GM23338 (cell line): ENCODE results near the gene BIRC5. TPM values are rescaled to one million over a fixed set of nuclear protein-coding genes. Genes with fewer than 3 reads are reported as not detected.
A peak's percentile ranks its signal among the peaks of the same experiment; 100 is the strongest.

Experiments used
- ATAC-seq: fragments of 200-7000 bp; cut with Tn5 transposase; 3 replicates; pipeline ENCODE4 v1.9.1; 2020
- DNase-seq: peaks from one replicate; pipeline ENCODE4 v3.0.0-alpha.2; 2015; ENCODE audit warnings: low spot score
- H2AFZ ChIP-seq: fragments of 200-600 bp; sonication (generic); 2 replicates; pipeline ENCODE4 v1.8.0; 2016; ENCODE audit warnings: antibody characterized with exemption, mild to moderate bottlenecking, moderate library complexity
- H3F3A ChIP-seq: fragments of 200-600 bp; sonication (generic); replicated peaks from 2 replicates; pipeline ENCODE4 v1.8.0; 2017; ENCODE audit warnings: antibody characterized with exemption, mixed run types, low read depth
- H3K27ac ChIP-seq: fragments of 200-600 bp; sonication (generic); 2 replicates; pipeline ENCODE4 v1.6.1; 2016; ENCODE audit warnings: low read depth
- H3K27me3 ChIP-seq: fragments of 200-600 bp; sonication (generic); 2 replicates; pipeline ENCODE4 v1.8.0; 2016; ENCODE audit warnings: mild to moderate bottlenecking, mixed run types, moderate library complexity; ENCODE audit not compliant: insufficient read depth
- H3K36me3 ChIP-seq: fragments of 200-600 bp; sonication (generic); 2 replicates; pipeline ENCODE4 v1.8.0; 2016; ENCODE audit warnings: mild to moderate bottlenecking; ENCODE audit not compliant: insufficient read depth
- H3K4me1 ChIP-seq: fragments of 200-600 bp; sonication (generic); 2 replicates; pipeline ENCODE4 v1.8.0; 2016; ENCODE audit warnings: mild to moderate bottlenecking, moderate library complexity; ENCODE audit not compliant: insufficient read depth
- H3K4me2 ChIP-seq: fragments of 200-600 bp; sonication (generic); 2 replicates; pipeline ENCODE4 v1.7.1; 2017; ENCODE audit warnings: mixed run types
- H3K4me3 ChIP-seq: fragments of 200-600 bp; sonication (generic); 2 replicates; pipeline ENCODE4 v1.6.1; 2016; ENCODE audit warnings: mixed run types
- H3K79me2 ChIP-seq: fragments of 200-600 bp; sonication (generic); replicated peaks from 2 replicates; pipeline ENCODE4 v1.8.0; 2017; ENCODE audit warnings: mild to moderate bottlenecking; ENCODE audit not compliant: insufficient read depth
- H3K9me2 ChIP-seq: fragments of 200-600 bp; sonication (generic); 2 replicates; pipeline ENCODE4 v1.8.0; 2017; ENCODE audit not compliant: insufficient read depth
- H4K20me1 ChIP-seq: fragments of 200-600 bp; sonication (generic); replicated peaks from 2 replicates; pipeline ENCODE4 v1.8.0; 2017; ENCODE audit warnings: mild to moderate bottlenecking; ENCODE audit not compliant: insufficient read depth
- H3K27ac Mint-ChIP-seq: 2 replicates; pipeline ENCODE4 v1.8.0; 2020; ENCODE audit warnings: inconsistent platforms, mild to moderate bottlenecking, moderate library complexity, mixed read lengths
- H3K27me3 Mint-ChIP-seq: 3 replicates; pipeline ENCODE4 v1.8.0; 2022; ENCODE audit warnings: low read depth, mild to moderate bottlenecking, moderate library complexity, mixed read lengths, inconsistent platforms; ENCODE audit not compliant: insufficient read depth, poor library complexity
- H3K36me3 Mint-ChIP-seq: 3 replicates; pipeline ENCODE4 v1.8.0; 2021; ENCODE audit warnings: low read depth, mild to moderate bottlenecking, inconsistent platforms, moderate library complexity, mixed read lengths
- H3K4me1 Mint-ChIP-seq: 3 replicates; pipeline ENCODE4 v1.8.0; 2020; ENCODE audit warnings: mild to moderate bottlenecking, inconsistent platforms, mixed read lengths
- H3K4me3 Mint-ChIP-seq: 3 replicates; pipeline ENCODE4 v1.8.0; 2021; ENCODE audit warnings: moderate library complexity, mild to moderate bottlenecking, inconsistent platforms, mixed read lengths
- H3K9me3 Mint-ChIP-seq: 3 replicates; pipeline ENCODE4 v1.8.0; 2020; ENCODE audit warnings: moderate library complexity, mild to moderate bottlenecking, inconsistent platforms, mixed read lengths
- EZH2 ChIP-seq: fragments of 200-600 bp; sonication (generic); IDR thresholded peaks from one replicate; pipeline ENCODE4 v1.8.0; 2017; ENCODE audit warnings: antibody characterized with exemption, mild to moderate bottlenecking, low read depth; ENCODE audit not compliant: unreplicated experiment
- EZH2phosphoT487 ChIP-seq: fragments of 200-600 bp; sonication (generic); IDR thresholded peaks from one replicate; pipeline ENCODE4 v1.8.1; 2018; ENCODE audit warnings: antibody characterized with exemption; ENCODE audit not compliant: unreplicated experiment
- JUNB ChIP-seq: IDR thresholded peaks from one replicate; pipeline ENCODE4 v1.6.1; 2016; ENCODE audit warnings: antibody characterized with exemption; ENCODE audit not compliant: unreplicated experiment
- NANOG ChIP-seq: IDR thresholded peaks from 2 replicates; pipeline ENCODE4 v1.6.1; 2016; ENCODE audit warnings: antibody characterized with exemption, borderline replicate concordance
- STAT1 ChIP-seq: IDR thresholded peaks from one replicate; pipeline ENCODE4 v1.6.1; 2016; ENCODE audit warnings: antibody characterized with exemption; ENCODE audit not compliant: unreplicated experiment
- ZNF462 ChIP-seq: fragments of 250-450 bp; sonication (Bioruptor Pico); IDR thresholded peaks from 2 replicates; pipeline ENCODE4 v1.5.0; 2020; ENCODE audit warnings: mild to moderate bottlenecking, moderate library complexity
- polyA plus RNA-seq: library from polyadenylated mRNA; unstranded; fragments of >200 nt; fragmentation: Nextera tagmentation; extraction: Ambion mirVana; gene quantifications from 2 replicates; pipeline ENCODE4 v1.2.1, GENCODE V29; 2016
- total RNA-seq: library from RNA; depleted of rRNA; stranded (reverse); fragments of >200 nt; shearing (Covaris generic); gene quantifications from 2 replicates; pipeline ENCODE4 v1.2.3, GENCODE V29; 2014

BIRC5 gene
- total and polyA plus RNA-seq, 2 experiments from 2014 or later = 89.7 to 111 TPM

- H3K4me2 ChIP-seq = no peak overlapping the region
- no peak for DNase-seq
- H3K4me3 Mint-ChIP-seq = no peak overlapping the region
- H3K4me1 Mint-ChIP-seq = peaks cover 35% of the 10 kb centered on the region
- H4K20me1 ChIP-seq = no peaks in the 10 kb centered on the region
- H3K27ac ChIP-seq = no peak overlapping the region
- TF ChIP-seq EZH2 = no peak
- ATAC-seq = no peak
- no peaks in the 10 kb centered on the region for H3K36me3 ChIP-seq
- no peaks in the 10 kb centered on the region for H3K36me3 Mint-ChIP-seq
- H3K27ac Mint-ChIP-seq = no peak overlapping the region
- no peaks in the 10 kb centered on the region for H3K27me3 ChIP-seq
- no peak overlapping the region for H3K4me3 ChIP-seq
- H3K9me2 ChIP-seq = no peaks in the 10 kb centered on the region
- no peaks in the 10 kb centered on the region for H3K9me3 Mint-ChIP-seq
- peaks cover 11% of the 10 kb centered on the region for H3K27me3 Mint-ChIP-seq
- no peak overlapping the region for H2AFZ ChIP-seq
- peaks cover 10% of the 10 kb centered on the region for H3F3A ChIP-seq
- H3K79me2 ChIP-seq = no peaks in the 10 kb centered on the region
- peaks cover 18% of the 10 kb centered on the region for H3K4me1 ChIP-seq
These were observed 42.9 kb downstream of the BIRC5 start for GRCh38 chr17:78256707-78257591.

- Mint-ChIP-seq H3K4me1 (peaks cover 28% of the 10 kb centered on the region), H3K27ac (no peak overlapping the region; the same call in 1 of the 2 replicates), H3K9me3 (no peaks in the 10 kb centered on the region), H3K27me3 (peaks cover 11% of the 10 kb centered on the region), H3K4me3 (no peak overlapping the region; the same call in 2 of the 3 replicates), H3K36me3 (no peaks in the 10 kb centered on the region)
- H3K36me3 ChIP-seq = no peaks in the 10 kb centered on the region
- no peaks in the 10 kb centered on the region for H3K27me3 ChIP-seq
- no peak overlapping the region for H3K4me3 ChIP-seq
- H3K9me2 ChIP-seq = no peaks in the 10 kb centered on the region
- no peak overlapping the region for H3K27ac ChIP-seq
- peak overlapping the region; percentile 43; the same call in 1 of the 2 replicates for H3K4me2 ChIP-seq
- peak overlapping the region; percentile 78 for H2AFZ ChIP-seq
- H4K20me1 ChIP-seq = no peaks in the 10 kb centered on the region
- no peak for TF ChIP-seq NANOG
- no peak for TF ChIP-seq STAT1
- TF ChIP-seq JUNB = no peak
- TF ChIP-seq EZH2phosphoT487 = no peak
- peaks cover 18% of the 10 kb centered on the region for H3K4me1 ChIP-seq
- DNase-seq (no peak), ATAC-seq (peak; percentile 4; the same call in 1 of the 3 replicates)
- no peaks in the 10 kb centered on the region for H3K79me2 ChIP-seq
- H3F3A ChIP-seq = peaks cover 10% of the 10 kb centered on the region
These were observed 43.8 kb downstream of the BIRC5 start for GRCh38 chr17:78257810-78258322.

- DNase-seq = peak; percentile 62
- Mint-ChIP-seq H3K27ac (no peak overlapping the region; the same call in 1 of the 2 replicates), H3K4me1 (peaks cover 24% of the 10 kb centered on the region), H3K9me3 (no peaks in the 10 kb centered on the region), H3K27me3 (peaks cover 11% of the 10 kb centered on the region), H3K4me3 (no peak overlapping the region), H3K36me3 (no peaks in the 10 kb centered on the region)
- H3K4me1 ChIP-seq = peaks cover 13% of the 10 kb centered on the region
- H3K9me2 ChIP-seq = no peaks in the 10 kb centered on the region
- H2AFZ ChIP-seq = peak overlapping the region; percentile 78; the same call in 1 of the 2 replicates
- peaks cover 10% of the 10 kb centered on the region for H3F3A ChIP-seq
- H3K36me3 ChIP-seq = no peaks in the 10 kb centered on the region
- no peaks in the 10 kb centered on the region for H4K20me1 ChIP-seq
- no peaks in the 10 kb centered on the region for H3K79me2 ChIP-seq
- no peak overlapping the region for H3K4me3 ChIP-seq
- no peak overlapping the region for H3K27ac ChIP-seq
- no peaks in the 10 kb centered on the region for H3K27me3 ChIP-seq
- H3K4me2 ChIP-seq = peak overlapping the region; percentile 43; the same call in 1 of the 2 replicates
- ATAC-seq = peak; percentile 8
- TF ChIP-seq NANOG (no peak), EZH2 (no peak), ZNF462 (CRISPR knock-in tag) (no peak)
These were observed 44.5 kb downstream of the BIRC5 start for GRCh38 chr17:78258323-78259191.
